Heart left ventricle (tissue), 13 donors: ENCODE results near the gene ZNF154.

Experiments used
- CTCF ChIP-seq, 12 donors: fragments of 200-600 bp; sonication (generic) in 4 of 12; IDR thresholded peaks; one replicate each; pipeline versions ENCODE4 v1.5.0 to v1.8.0; 2018 to 2022; ENCODE audit warnings: antibody characterized with exemption in 12 of 12, mild to moderate bottlenecking in 5 of 12
- POLR2A ChIP-seq, 2 donors: fragments of 450-650 bp; IDR thresholded peaks; one replicate each; pipeline ENCODE4 v1.6.1; 2017; ENCODE audit warnings: antibody characterized with exemption in 2 of 2, mild to moderate bottlenecking in 2 of 2, moderate library complexity in 2 of 2
- donor health status: ischemic (EF 13 %, LVEDD 7.1; RV severe dilation, severe dysfunction).
- donor health status: DM: no; HTN: yes; CAD: no.
- donor health status: DM: no; HTN: no; CAD: no.
- donor health status: ischemic (EF 25% LVEDD 6.9; RV normal size, moderate dysfunction).
- donor health status: ischemic (EF 25% LVEDD 5.7; RV mildly dilated, moderate dysfunction).
- donor health status: ischemic (EF 35%, LVEDD 5.7; RV mildly dilated, moderate dysfunction).
- donor health status: nonischemic (EF 11% LVEDD 7.7; RV severe dilation, severe dysfunction).
- donor health status: DM: yes; HTN: yes; CAD: no.
- donor health status: PGD.
- donor health status: ischemic (EF 29% LVEDD 5.4; RV normal size, mild dysfunction).
- donor health status: nonischemic (EF 23%, LVEDD 6.1; RV moderate dilation, normal function).

GRCh38 chr19:57720878-57721277, 11.9 kb upstream of the ZNF154 start:
- TF ChIP-seq CTCF (IDR thresholded peaks at IDR 0.05) (no peak), POLR2A (IDR thresholded peaks at IDR 0.05) (no peak)
